ENCODE measurements around the gene MRPL54.

- TF ChIP-seq CTCF (IDR thresholded peaks at IDR 0.05) (no peak), POLR2A (IDR thresholded peaks at IDR 0.05) (no peak)
These were observed 16.6 kb downstream of the MRPL54 start for GRCh38 chr19:3778899-3779723.
